H9 (cell line): Measurements from ENCODE around the gene FOXF1. TPM values are rescaled to one million over a fixed set of nuclear protein-coding genes. Genes with fewer than 3 reads are reported as not detected.

Source experiments
- DNase-seq: peaks from one replicate; pipeline ENCODE4 v3.0.0-alpha.2; 2017
- H2AFZ ChIP-seq: one replicate; pipeline ENCODE4 v1.6.1; 2013; ENCODE audit warnings: mild to moderate bottlenecking, low read length, control low read depth, moderate library complexity
- H2AK5ac ChIP-seq: 2 replicates; pipeline ENCODE4 v1.6.1; 2013; ENCODE audit warnings: low read length, control low read depth, mixed read lengths; ENCODE audit not compliant: insufficient read length
- H2BK120ac ChIP-seq: one replicate; pipeline ENCODE4 v1.6.1; 2013; ENCODE audit warnings: low read depth, mild to moderate bottlenecking, low read length, control low read depth, inconsistent platforms; ENCODE audit not compliant: poor library complexity, severe bottlenecking
- H2BK12ac ChIP-seq: 2 replicates; pipeline ENCODE4 v1.6.1; 2013; ENCODE audit warnings: low read length, control low read depth, mixed read lengths, low read depth; ENCODE audit not compliant: insufficient read length
- H2BK15ac ChIP-seq: 2 replicates; pipeline ENCODE4 v1.6.1; 2013; ENCODE audit warnings: low read depth, low read length, control low read depth
- H2BK20ac ChIP-seq: one replicate; pipeline ENCODE4 v1.6.1; 2013; ENCODE audit warnings: low read depth, mild to moderate bottlenecking, low read length, control low read depth, inconsistent platforms; ENCODE audit not compliant: poor library complexity, severe bottlenecking
- H2BK5ac ChIP-seq: 2 replicates; pipeline ENCODE4 v1.6.1; 2013; ENCODE audit warnings: low read length, control low read depth, mixed read lengths; ENCODE audit not compliant: insufficient read length
- H3K14ac ChIP-seq: 2 replicates; pipeline ENCODE4 v1.6.1; 2013; ENCODE audit warnings: low read length, control low read depth; ENCODE audit not compliant: insufficient read depth
- H3K18ac ChIP-seq: 2 replicates; pipeline ENCODE4 v1.6.1; 2013; ENCODE audit warnings: low read depth, mild to moderate bottlenecking, mixed read lengths, low read length, control low read depth; ENCODE audit not compliant: insufficient read length
- H3K23ac ChIP-seq: 2 replicates; pipeline ENCODE4 v1.6.1; 2013; ENCODE audit warnings: low read length, control low read depth, mixed read lengths, low read depth; ENCODE audit not compliant: insufficient read length
- H3K23me2 ChIP-seq: 2 replicates; pipeline ENCODE4 v1.6.1; 2013; ENCODE audit warnings: low read depth, mild to moderate bottlenecking, mixed read lengths, low read length, control low read depth; ENCODE audit not compliant: insufficient read length, poor library complexity, severe bottlenecking
- H3K27ac ChIP-seq: 2 replicates; pipeline ENCODE4 v1.5.1; 2013; ENCODE audit warnings: low read length, control low read depth, mixed read lengths, low read depth; ENCODE audit not compliant: insufficient read length
- H3K27me3 ChIP-seq: 2 replicates; pipeline ENCODE4 v1.6.1; 2013; ENCODE audit warnings: low read length, control low read depth, inconsistent platforms; ENCODE audit not compliant: insufficient read depth
- H3K4ac ChIP-seq: 2 replicates; pipeline ENCODE4 v1.6.1; 2013; ENCODE audit warnings: low read depth, mild to moderate bottlenecking, control low read depth, inconsistent platforms, low read length, moderate library complexity
- H3K4me1 ChIP-seq: 2 replicates; pipeline ENCODE4 v1.6.1; 2013; ENCODE audit warnings: low read length, control low read depth, inconsistent platforms; ENCODE audit not compliant: insufficient read depth
- H3K4me2 ChIP-seq: 2 replicates; pipeline ENCODE4 v1.6.1; 2013; ENCODE audit warnings: low read length, control low read depth, mixed read lengths; ENCODE audit not compliant: insufficient read length, insufficient read depth
- H3K56ac ChIP-seq: 2 replicates; pipeline ENCODE4 v1.6.1; 2013; ENCODE audit warnings: low read depth, mild to moderate bottlenecking, mixed read lengths, low read length, control low read depth; ENCODE audit not compliant: insufficient read length
- H3K79me1 ChIP-seq: 2 replicates; pipeline ENCODE4 v1.6.1; 2013; ENCODE audit warnings: low read depth, mild to moderate bottlenecking, moderate library complexity, low read length, control low read depth, inconsistent platforms; ENCODE audit not compliant: insufficient read depth, poor library complexity, severe bottlenecking
- H3K79me2 ChIP-seq: 2 replicates; pipeline ENCODE4 v1.6.1; 2013; ENCODE audit warnings: low read length, control low read depth, inconsistent platforms; ENCODE audit not compliant: insufficient read depth
- H3K9ac ChIP-seq: 2 replicates; pipeline ENCODE4 v1.6.1; 2013; ENCODE audit warnings: low read length, control low read depth, mixed read lengths; ENCODE audit not compliant: insufficient read length; ENCODE audit errors: extremely low read depth
- H3K9me3 ChIP-seq: one replicate; pipeline ENCODE4 v1.6.1; 2013; ENCODE audit warnings: low read depth, low read length, inconsistent platforms; ENCODE audit not compliant: control insufficient read depth
- H3T11ph ChIP-seq: one replicate; pipeline ENCODE4 v1.6.1; 2013; ENCODE audit warnings: mild to moderate bottlenecking, low read length, control low read depth, inconsistent platforms
- H4K20me1 ChIP-seq: one replicate; pipeline ENCODE4 v1.6.1; 2013; ENCODE audit not compliant: control insufficient read depth, insufficient read length, insufficient read depth
- H4K5ac ChIP-seq: 2 replicates; pipeline ENCODE4 v1.6.1; 2013; ENCODE audit warnings: low read depth, mild to moderate bottlenecking, mixed read lengths, low read length, control low read depth; ENCODE audit not compliant: insufficient read length
- H4K8ac ChIP-seq: replicated peaks from 2 replicates; pipeline ENCODE4 v1.6.1; 2013; ENCODE audit warnings: low read length, control low read depth, mixed read lengths, low read depth; ENCODE audit not compliant: insufficient read length
- H4K91ac ChIP-seq: 2 replicates; pipeline ENCODE4 v1.6.1; 2013; ENCODE audit warnings: low read depth, mild to moderate bottlenecking, moderate library complexity, mixed read lengths, low read length, control low read depth; ENCODE audit not compliant: insufficient read length
- H3K27ac Mint-ChIP-seq, 3 experiments: 2 replicates in 2 of 3; 3 replicates in 1 of 3; pipeline ENCODE4 v1.8.0; 2020 to 2021; ENCODE audit warnings: mixed read lengths in 3 of 3, mild to moderate bottlenecking in 1 of 3, moderate library complexity in 1 of 3
- H3K27me3 Mint-ChIP-seq: 2 replicates; pipeline ENCODE4 v1.8.0; 2021; ENCODE audit warnings: low read depth, mild to moderate bottlenecking, moderate library complexity, mixed read lengths
- H3K36me3 Mint-ChIP-seq, 3 experiments: 2 replicates in 2 of 3; 3 replicates in 1 of 3; pipeline ENCODE4 v1.8.0; 2020 to 2021; ENCODE audit warnings: low read depth in 3 of 3, mixed read lengths in 3 of 3; ENCODE audit not compliant: insufficient read depth in 1 of 3
- H3K4me1 Mint-ChIP-seq, 2 experiments: 2 replicates each; pipeline ENCODE4 v1.8.0; 2020; ENCODE audit warnings: mixed read lengths in 2 of 2
- H3K4me3 Mint-ChIP-seq, 2 experiments: 2 replicates in 1 of 2; 3 replicates in 1 of 2; pipeline ENCODE4 v1.8.0; 2020 to 2021; ENCODE audit warnings: mild to moderate bottlenecking in 2 of 2, mixed read lengths in 2 of 2, moderate library complexity in 1 of 2
- H3K9me3 Mint-ChIP-seq, 2 experiments: 2 replicates in 1 of 2; 3 replicates in 1 of 2; pipeline ENCODE4 v1.8.0; 2020; ENCODE audit warnings: mild to moderate bottlenecking in 2 of 2, mixed read lengths in 2 of 2, moderate library complexity in 1 of 2
- CTCF ChIP-seq: fragments of 200-600 bp; sonication (generic); conservative IDR thresholded peaks from 3 replicates; pipeline ENCODE4 v1.8.0; 2021; ENCODE audit warnings: antibody characterized with exemption, mild to moderate bottlenecking
- WGBS: extraction: QIAGEN DNeasy Blood & Tissue Kit; methylation state at CpG from one replicate; pipeline ENCODE4 v1.1.7; 2013; ENCODE audit warnings: missing lambda C conversion rate, low lambda C conversion rate, mixed read lengths; ENCODE audit not compliant: insufficient read length; ENCODE audit errors: extremely low coverage; 5-methylcytosine and 5-hydroxymethylcytosine counted together
- total RNA-seq: library from RNA; stranded (reverse); gene quantifications from 2 replicates; pipeline ENCODE4 v1.2.1, GENCODE V29; 2021

FOXF1 gene
- total RNA-seq, 1 experiment from 2014 or later: not detected

DNA sequence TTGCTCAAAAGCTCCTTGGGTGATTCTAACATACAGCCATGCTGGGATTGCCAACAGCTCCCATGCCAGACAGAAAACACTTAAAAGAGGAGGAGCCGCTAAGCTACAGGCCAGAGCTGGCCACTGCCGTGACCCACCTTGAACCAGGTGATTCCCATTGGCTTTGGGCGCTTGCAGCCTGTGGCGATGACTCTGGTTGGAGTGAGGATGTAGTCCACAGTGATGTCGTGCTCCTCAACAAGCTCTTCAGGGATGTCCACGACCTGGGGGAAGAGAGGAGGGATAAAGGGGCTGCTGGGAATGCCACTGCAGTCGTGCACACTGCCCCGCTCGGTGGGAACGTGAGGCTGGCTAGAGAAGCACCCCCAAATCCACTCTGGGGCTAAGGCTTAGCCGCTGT, 31.2 kb downstream of the FOXF1 start:
- Mint-ChIP-seq H3K27ac (no peak overlapping the region; a peak in 1 of 7 replicates), H3K36me3 (no peaks in the 10 kb centered on the region; a peak in 2 of 7 replicates), H3K4me1 (no peaks in the 10 kb centered on the region), H3K4me3 (no peak overlapping the region), H3K9me3 (no peaks in the 10 kb centered on the region), H3K27me3 (peaks cover 9% of the 10 kb centered on the region)
- H3K27me3 ChIP-seq: no peaks in the 10 kb centered on the region
- no peak overlapping the region for H2BK12ac ChIP-seq
- H3K9me3 ChIP-seq: no peaks in the 10 kb centered on the region
- no peak overlapping the region for H2BK5ac ChIP-seq
- H2BK120ac ChIP-seq: no peak overlapping the region
- no peak overlapping the region for H3K9ac ChIP-seq
- WGBS: no CpG with 5 or more reads among the region's 11 CpGs
- H3K14ac ChIP-seq: no peak overlapping the region
- no peaks in the 10 kb centered on the region for H3K79me1 ChIP-seq
- DNase-seq: no peak
- no peak overlapping the region for H3K4ac ChIP-seq
- no peak overlapping the region for H3K4me2 ChIP-seq
- no peak overlapping the region for H3K56ac ChIP-seq
- no peak overlapping the region for H2BK20ac ChIP-seq
- no peaks in the 10 kb centered on the region for H3K23me2 ChIP-seq
- H3K79me2 ChIP-seq: no peaks in the 10 kb centered on the region
- H3T11ph ChIP-seq: no peak overlapping the region
- no peaks in the 10 kb centered on the region for H4K20me1 ChIP-seq
- H2BK15ac ChIP-seq: no peak overlapping the region
- no peak overlapping the region for H3K27ac ChIP-seq
- TF ChIP-seq CTCF: no peak
- no peak overlapping the region for H3K23ac ChIP-seq
- no peak overlapping the region for H2AK5ac ChIP-seq
- no peak overlapping the region for H2AFZ ChIP-seq
- no peak overlapping the region for H4K5ac ChIP-seq
- H4K91ac ChIP-seq: no peak overlapping the region
- H3K4me1 ChIP-seq: no peaks in the 10 kb centered on the region
- no peak overlapping the region for H3K18ac ChIP-seq
- H4K8ac ChIP-seq: no peak overlapping the region
